IMR-90 (cell line): Measurements from ENCODE around the gene GRAMD1A. TPM values are rescaled to one million over a fixed set of nuclear protein-coding genes. Genes with fewer than 3 reads are reported as not detected.

Experiments used
- ATAC-seq: fragments of 200-7000 bp; cut with Tn5 transposase; 2 replicates; pipeline ENCODE4 v1.9.1; 2020; ENCODE audit warnings: low read depth, mild to moderate bottlenecking, moderate library complexity
- BruUV-seq: library from RNA; stranded (reverse); fragments of 400-500 nt; replicated peaks from 2 replicates; lab custom pipeline; 2021; lab: Mats Ljungman, UMichigan
- CTCF ChIA-PET: fragments of 300-600 bp; formaldehyde crosslinking; extraction: SDS; loops from one replicate; lab custom pipeline; 2021; ENCODE audit warnings: antibody characterized with exemption; lab: Yijun Ruan, JAX
- POLR2A ChIA-PET: fragments of 300-600 bp; sonication (Branson Sonifier 250); formaldehyde crosslinking; loops from one replicate; lab custom pipeline; 2022; ENCODE audit warnings: antibody characterized with exemption; ENCODE audit not compliant: unreplicated experiment; lab: Charles Lee
- DNase-seq: peaks from one replicate; pipeline ENCODE4 v3.0.0; 2013
- H2AFZ ChIP-seq: replicated peaks from 2 replicates; pipeline ENCODE3; 2013; ENCODE audit warnings: low read length, mild to moderate bottlenecking; ENCODE audit not compliant: poor library complexity
- H2AK5ac ChIP-seq: 2 replicates; pipeline ENCODE4 v1.6.1; 2013; ENCODE audit warnings: low read depth, low read length, inconsistent platforms
- H2AK9ac ChIP-seq: replicated peaks from 2 replicates; pipeline ENCODE3; 2013; ENCODE audit warnings: mild to moderate bottlenecking, low read depth, low read length, moderate library complexity; ENCODE audit not compliant: poor library complexity
- H2BK120ac ChIP-seq: 2 replicates; pipeline ENCODE4 v1.6.1; 2013; ENCODE audit warnings: low read depth, low read length, inconsistent platforms
- H2BK15ac ChIP-seq: 3 replicates; pipeline ENCODE4 v1.6.1; 2013; ENCODE audit warnings: low read depth, low read length, inconsistent platforms
- H2BK20ac ChIP-seq: 2 replicates; pipeline ENCODE4 v1.6.1; 2013; ENCODE audit warnings: low read depth, mild to moderate bottlenecking, inconsistent platforms, low read length, moderate library complexity
- H2BK5ac ChIP-seq: 2 replicates; pipeline ENCODE4 v1.6.1; 2013; ENCODE audit warnings: mild to moderate bottlenecking, low read depth, low read length, inconsistent platforms; ENCODE audit not compliant: poor library complexity, severe bottlenecking
- H3K14ac ChIP-seq: replicated peaks from 2 replicates; pipeline ENCODE4 v1.6.1; 2013; ENCODE audit warnings: low read depth, low read length, inconsistent platforms
- H3K18ac ChIP-seq: 2 replicates; pipeline ENCODE4 v1.6.1; 2013; ENCODE audit warnings: low read depth, low read length, control low read depth
- H3K23ac ChIP-seq: 2 replicates; pipeline ENCODE4 v1.6.1; 2013; ENCODE audit warnings: low read depth, low read length, inconsistent platforms
- H3K27ac ChIP-seq: 2 replicates; pipeline ENCODE4 v1.5.1; 2013; ENCODE audit warnings: mild to moderate bottlenecking, control low read depth, low read length; ENCODE audit not compliant: insufficient read depth
- H3K27me3 ChIP-seq: 2 replicates; pipeline ENCODE4 v1.6.1; 2013; ENCODE audit warnings: low read length; ENCODE audit not compliant: control insufficient read depth, insufficient read depth
- H3K36me3 ChIP-seq: 2 replicates; pipeline ENCODE4 v1.6.1; 2013; ENCODE audit warnings: low read length, mixed read lengths; ENCODE audit not compliant: control insufficient read depth, insufficient read depth
- H3K4ac ChIP-seq: 2 replicates; pipeline ENCODE4 v1.6.1; 2013; ENCODE audit warnings: low read depth, low read length, inconsistent platforms
- H3K4me1 ChIP-seq: 2 replicates; pipeline ENCODE4 v1.6.1; 2013; ENCODE audit warnings: low read length, mixed read lengths; ENCODE audit not compliant: control insufficient read depth, insufficient read depth
- H3K4me2 ChIP-seq: 2 replicates; pipeline ENCODE4 v1.6.1; 2013; ENCODE audit warnings: low read depth, mild to moderate bottlenecking, control low read depth, low read length, moderate library complexity
- H3K4me3 ChIP-seq: 2 replicates; pipeline ENCODE4 v1.5.1; 2013; ENCODE audit warnings: low read depth, mild to moderate bottlenecking, control low read depth, low read length, moderate library complexity; ENCODE audit not compliant: insufficient read depth
- H3K56ac ChIP-seq: 2 replicates; pipeline ENCODE4 v1.6.1; 2013; ENCODE audit warnings: low read length, inconsistent platforms; ENCODE audit not compliant: insufficient read depth; ENCODE audit errors: extremely low read depth
- H3K79me1 ChIP-seq, 2 experiments: 2 replicates each; pipeline ENCODE4 v1.6.1; 2013; ENCODE audit warnings: low read length in 2 of 2, inconsistent platforms in 1 of 2, low read depth in 1 of 2
- H3K9ac ChIP-seq: 2 replicates; pipeline ENCODE4 v1.6.1; 2013; ENCODE audit warnings: low read depth, low read length, control low read depth
- H3K9me1 ChIP-seq: 2 replicates; pipeline ENCODE4 v1.6.1; 2013; ENCODE audit warnings: low read length, inconsistent platforms; ENCODE audit not compliant: insufficient read depth
- H3K9me3 ChIP-seq: 2 replicates; pipeline ENCODE4 v1.6.1; 2013; ENCODE audit warnings: low read length; ENCODE audit not compliant: control insufficient read depth, insufficient read depth
- H4K20me1 ChIP-seq: 2 replicates; pipeline ENCODE4 v1.6.1; 2013; ENCODE audit warnings: low read length, inconsistent platforms; ENCODE audit not compliant: insufficient read depth
- H4K5ac ChIP-seq: 2 replicates; pipeline ENCODE4 v1.6.1; 2013; ENCODE audit warnings: mild to moderate bottlenecking, low read depth, low read length, control low read depth
- H4K8ac ChIP-seq, 2 experiments: 2 replicates each; pipeline ENCODE4 v1.6.1; 2013; ENCODE audit warnings: low read depth in 2 of 2, low read length in 2 of 2, control low read depth in 1 of 2, inconsistent platforms in 1 of 2
- H4K91ac ChIP-seq: 2 replicates; pipeline ENCODE4 v1.6.1; 2013; ENCODE audit warnings: low read depth, low read length, inconsistent platforms; ENCODE audit not compliant: insufficient read depth
- BHLHE40 ChIP-seq: fragments of 150-350 bp; IDR thresholded peaks from 2 replicates; pipeline ENCODE4 v1.6.1; 2016; ENCODE audit warnings: mild to moderate bottlenecking, low read depth, low read length
- MAFK ChIP-seq: IDR thresholded peaks from 2 replicates; pipeline ENCODE4 v1.6.1; 2012; ENCODE audit warnings: low read depth, low read length, improper control_type of control experiment
- NFE2L2 ChIP-seq: fragments of 150-350 bp; IDR thresholded peaks from 2 replicates; pipeline ENCODE4 v1.6.1; 2016; ENCODE audit warnings: low read depth, mild to moderate bottlenecking, low read length
- SMC3 ChIP-seq: fragments of 150-350 bp; IDR thresholded peaks from 2 replicates; pipeline ENCODE4 v1.6.1; 2016; ENCODE audit warnings: low read depth, mild to moderate bottlenecking, antibody characterized with exemption, low read length, moderate library complexity
- WGBS, 2 experiments: methylation state at CpG; one replicate each; pipeline versions ENCODE4 v1.1.5 to v1.1.7; 2013; ENCODE audit warnings: missing lambda C conversion rate in 2 of 2; ENCODE audit not compliant: insufficient read length in 1 of 2; ENCODE audit errors: extremely low coverage in 2 of 2; 5-methylcytosine and 5-hydroxymethylcytosine counted together
- dilution Hi-C: fragments of 300-500 bp; cut with HindIII; formaldehyde crosslinking; loops from one replicate; pipeline ENCODE4 v1.14.3; 2018; ENCODE audit warnings: low sequenced_read_pairs; ENCODE audit not compliant: unreplicated experiment
- in situ Hi-C: fragments of 300-500 bp; cut with MboI; formaldehyde crosslinking; loops from 3 replicates; pipeline ENCODE4 v1.14.3; 2019; ENCODE audit warnings: low sequenced_read_pairs, inconsistent platforms, mixed read lengths
- intact Hi-C: fragments of 100-400 bp; cut with micrococcal nuclease; formaldehyde crosslinking; loops from 2 replicates; pipeline ENCODE4 v1.10.0; 2022
- polyA plus RNA-seq, 3 experiments: library from polyadenylated mRNA; depleted of rRNA; stranded (reverse); fragments of >200 nt; gene quantifications; 2 replicates each; pipeline ENCODE4 v1.2.3, GENCODE V29; 2012; ENCODE audit warnings: low replicate concordance in 1 of 3
- total RNA-seq: library from RNA; depleted of rRNA; stranded (reverse); fragments of >200 nt; gene quantifications from 2 replicates; pipeline ENCODE4 v1.2.3, GENCODE V29; 2012
- TF ChIP-seq, protein P1 (sequence below): fragments of 150-350 bp; IDR thresholded peaks from 2 replicates; pipeline ENCODE4 v1.6.1; 2016; ENCODE audit warnings: low read depth, mild to moderate bottlenecking, low read length, moderate library complexity, borderline replicate concordance

Gene GRAMD1A
- total and polyA plus RNA-seq, 2 of the 4 experiments (the other 2 are of a cell fraction) = 11.1 to 63.0 TPM

DNA sequence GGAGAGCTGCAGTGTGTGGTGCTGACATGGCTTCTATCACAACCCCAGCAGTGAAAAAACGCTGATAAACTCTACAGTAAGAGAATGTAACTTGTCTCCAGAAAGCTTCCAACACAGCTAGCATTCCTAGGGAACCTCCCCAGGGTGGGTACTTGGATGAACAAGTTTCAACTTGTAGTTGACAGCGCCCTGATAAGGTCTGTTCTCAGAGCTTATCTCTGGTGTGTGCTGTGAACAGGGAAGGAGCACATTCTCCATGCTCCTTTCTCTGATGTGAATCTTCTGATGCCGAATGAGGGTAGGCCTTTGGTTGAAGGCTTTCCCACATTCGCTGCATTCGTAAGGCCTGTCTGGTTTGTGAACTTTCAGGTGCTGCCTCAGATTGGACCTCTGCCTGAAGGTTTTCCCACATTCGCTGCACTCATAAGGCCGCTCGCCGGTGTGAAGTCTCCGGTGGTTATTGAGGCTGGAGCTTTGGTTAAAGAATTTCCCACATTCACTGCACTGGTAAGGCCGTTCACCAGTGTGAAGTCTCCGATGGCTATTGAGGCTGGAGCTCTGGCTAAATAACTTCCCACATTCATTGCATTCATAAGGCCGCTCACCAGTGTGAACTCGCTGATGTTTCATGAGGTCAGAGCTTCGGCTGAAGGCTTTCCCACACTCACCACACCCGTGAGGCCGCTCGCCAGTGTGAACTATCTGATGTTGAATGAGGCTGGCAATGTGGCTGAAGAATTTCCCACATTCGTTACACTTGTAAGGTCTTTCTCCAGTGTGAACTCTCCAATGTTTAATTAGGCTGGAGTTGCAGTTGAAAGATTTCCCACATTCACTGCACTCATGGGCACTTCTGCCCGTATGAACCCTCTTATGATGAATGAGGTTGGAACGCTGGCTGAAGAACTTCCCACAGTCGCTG, 42.0 kb upstream of the GRAMD1A start:
- ATAC-seq = no peak

More for the DNA sequence above, 42.0 kb upstream of the GRAMD1A start:
- Histone ChIP-seq H3K9me1 (peaks cover 19% of the 10 kb centered on the region), H3K23ac (no peak overlapping the region), H3K27me3 (no peaks in the 10 kb centered on the region), H4K5ac (no peak overlapping the region), H2BK20ac (no peak overlapping the region), H3K4ac (no peak overlapping the region), H3K4me2 (no peak overlapping the region), H3K4me1 (peaks cover 3% of the 10 kb centered on the region), H2BK120ac (no peak overlapping the region), H2AK9ac (no peak overlapping the region), H3K4me3 (no peak overlapping the region), H2BK5ac (no peak overlapping the region), H4K20me1 (peaks cover 26% of the 10 kb centered on the region), H4K91ac (no peak overlapping the region), H3K79me1 (peaks cover 41 to 48% of the 10 kb centered on the region in 2 experiments), H2AK5ac (no peak overlapping the region), H3K18ac (no peak overlapping the region), H3K14ac (no peak overlapping the region), H3K36me3 (peaks cover 35% of the 10 kb centered on the region), H3K9me3 (peaks cover 41% of the 10 kb centered on the region), H3K27ac (no peak overlapping the region), H3K9ac (no peak overlapping the region), H2AFZ (no peak overlapping the region), H2BK15ac (no peak overlapping the region), H3K56ac (no peak overlapping the region), H4K8ac (no peak overlapping the region)
- BruUV-seq = no TSS peak
- 97% methylated on average over 4 of the region's 22 CpGs; no CpG with 5 or more reads in 1 of the 2 experiments for WGBS, 2 experiments
- POLR2A ChIA-PET = no interaction called here
- TF ChIP-seq, protein P1, sequence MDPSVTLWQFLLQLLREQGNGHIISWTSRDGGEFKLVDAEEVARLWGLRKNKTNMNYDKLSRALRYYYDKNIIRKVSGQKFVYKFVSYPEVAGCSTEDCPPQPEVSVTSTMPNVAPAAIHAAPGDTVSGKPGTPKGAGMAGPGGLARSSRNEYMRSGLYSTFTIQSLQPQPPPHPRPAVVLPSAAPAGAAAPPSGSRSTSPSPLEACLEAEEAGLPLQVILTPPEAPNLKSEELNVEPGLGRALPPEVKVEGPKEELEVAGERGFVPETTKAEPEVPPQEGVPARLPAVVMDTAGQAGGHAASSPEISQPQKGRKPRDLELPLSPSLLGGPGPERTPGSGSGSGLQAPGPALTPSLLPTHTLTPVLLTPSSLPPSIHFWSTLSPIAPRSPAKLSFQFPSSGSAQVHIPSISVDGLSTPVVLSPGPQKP = no peak
- TF ChIP-seq NFE2L2 = no peak
- no peak for TF ChIP-seq SMC3
- no peak for TF ChIP-seq BHLHE40
- TF ChIP-seq MAFK = no peak
- CTCF ChIA-PET = no interaction called here
- in situ Hi-C loops (no loop called here), dilution Hi-C loops (no loop called here), intact Hi-C loops (no loop called here)
- no peak for DNase-seq
